DMS53 (cell line): ENCODE measurements around the gene ZNF18.
A peak's percentile ranks its signal among the peaks of the same experiment; 100 is the strongest.
"Not testable (repeated sequence)": the region's sequence is repeated elsewhere in the genome, so short reads cannot be mapped to it uniquely, and the experiment has no call there.

Experiments
- DNase-seq: peaks from one replicate; lab custom pipeline; 2025; lab: John Stamatoyannopoulos, UW

Gene ZNF18

DNA sequence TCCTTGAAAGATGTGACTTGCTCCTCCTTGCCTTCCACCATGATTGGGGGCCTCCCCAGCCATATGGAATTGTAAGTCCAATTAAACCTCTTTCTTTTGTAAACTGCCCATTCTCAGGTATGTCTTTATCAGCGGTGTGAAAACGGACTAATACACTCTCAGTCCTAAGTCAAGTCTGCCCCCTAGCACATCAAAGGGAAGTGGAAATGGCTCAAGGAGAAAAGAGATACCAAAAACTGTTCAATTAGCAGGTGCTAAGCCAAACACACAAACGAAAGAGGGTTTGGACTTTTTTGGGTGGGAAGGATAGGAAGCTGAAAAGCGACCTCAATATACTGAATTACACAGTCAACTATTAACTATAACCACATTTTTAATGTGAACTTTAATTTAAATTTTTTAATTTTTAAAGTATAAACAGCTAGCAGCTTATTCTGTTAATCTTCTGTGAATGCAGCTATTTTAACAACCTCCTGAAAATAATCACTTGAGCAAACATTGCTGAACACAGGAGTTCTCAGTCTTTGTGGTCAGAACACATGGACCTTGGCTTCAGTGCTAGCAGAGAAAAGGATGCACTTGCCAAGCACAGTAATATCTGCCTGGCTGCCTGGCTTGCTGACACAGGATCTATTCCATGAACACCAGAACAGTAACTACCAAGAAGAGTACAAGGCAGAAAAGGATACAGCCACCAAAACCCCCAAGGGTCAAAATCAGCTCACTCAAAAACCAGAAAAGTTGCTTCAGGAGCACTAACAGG, 10.9 kb downstream of the ZNF18 start:
- no peak for DNase-seq

- DNase-seq: no peak
Observed at GRCh38 chr17:11981862-11982261, 15.4 kb downstream of the ZNF18 start.

GRCh38 chr17:11980813-11981212, 16.5 kb downstream of the ZNF18 start:
- peak; percentile 0 for DNase-seq

GRCh38 chr17:11979795-11980194, 17.5 kb downstream of the ZNF18 start:
- no peak for DNase-seq

DNA sequence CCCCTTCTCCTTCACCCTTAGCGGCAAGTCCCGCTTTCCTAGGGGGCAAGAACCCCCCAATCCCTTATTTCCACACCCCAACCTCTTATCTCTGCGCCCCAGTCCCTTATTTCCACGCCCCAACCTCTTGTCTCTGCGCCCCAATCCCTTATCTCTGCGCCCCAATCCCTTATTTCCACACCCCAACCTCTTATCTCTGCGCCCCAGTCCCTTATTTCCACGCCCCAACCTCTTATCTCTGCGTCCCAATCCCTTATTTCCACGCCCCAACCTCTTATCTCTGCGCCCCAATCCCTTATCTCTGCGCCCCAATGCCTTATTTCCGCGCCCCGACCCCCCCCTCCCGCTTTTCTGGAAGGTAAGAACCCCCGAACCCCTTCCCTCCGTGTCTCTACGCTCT, 24.5 kb downstream of the ZNF18 start:
- DNase-seq: not testable (repeated sequence)

- no peak for DNase-seq
Observed at GRCh38 chr17:11969565-11969964, 27.7 kb downstream of the ZNF18 start.

DNA sequence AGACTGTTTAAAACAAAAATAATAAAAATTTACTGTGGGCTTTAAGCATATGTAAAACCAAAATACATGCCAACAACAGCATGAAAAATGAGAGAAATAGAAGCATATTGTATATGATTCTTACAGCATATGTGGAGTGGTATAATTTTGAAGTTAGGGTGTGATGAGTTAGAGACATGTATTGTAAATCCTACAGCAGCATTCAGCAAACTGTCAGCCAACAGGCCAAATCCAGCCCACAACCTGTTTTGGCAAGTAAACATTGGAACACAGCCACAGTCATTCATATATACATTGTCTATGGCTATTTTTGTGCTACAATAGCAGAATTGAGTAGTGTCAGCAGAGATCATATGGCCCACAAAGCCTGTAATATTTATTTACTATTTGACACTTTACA, 42.3 kb downstream of the ZNF18 start:
- no peak for DNase-seq

DNA sequence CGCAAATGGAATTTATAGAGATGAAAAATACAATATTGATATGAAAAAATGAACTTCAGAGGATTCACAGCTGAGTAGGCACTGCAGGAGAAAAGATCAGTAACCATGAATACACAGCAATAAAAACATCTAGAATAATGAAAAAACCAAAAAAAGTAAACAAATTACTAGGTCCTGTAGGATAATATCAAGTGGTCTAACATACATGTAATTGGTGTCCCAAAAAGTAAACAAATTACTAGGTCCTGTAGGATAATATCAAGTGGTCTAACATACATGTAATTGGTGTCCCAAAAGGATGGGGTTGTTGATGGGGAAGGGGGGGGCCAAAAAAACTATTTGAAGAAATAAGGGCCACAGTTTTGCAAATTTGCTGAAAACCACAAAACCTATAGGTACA, 43.4 kb downstream of the ZNF18 start:
- DNase-seq: no peak

- no peak for DNase-seq
Observed at GRCh38 chr17:11952610-11953009, 44.7 kb downstream of the ZNF18 start.

DNA sequence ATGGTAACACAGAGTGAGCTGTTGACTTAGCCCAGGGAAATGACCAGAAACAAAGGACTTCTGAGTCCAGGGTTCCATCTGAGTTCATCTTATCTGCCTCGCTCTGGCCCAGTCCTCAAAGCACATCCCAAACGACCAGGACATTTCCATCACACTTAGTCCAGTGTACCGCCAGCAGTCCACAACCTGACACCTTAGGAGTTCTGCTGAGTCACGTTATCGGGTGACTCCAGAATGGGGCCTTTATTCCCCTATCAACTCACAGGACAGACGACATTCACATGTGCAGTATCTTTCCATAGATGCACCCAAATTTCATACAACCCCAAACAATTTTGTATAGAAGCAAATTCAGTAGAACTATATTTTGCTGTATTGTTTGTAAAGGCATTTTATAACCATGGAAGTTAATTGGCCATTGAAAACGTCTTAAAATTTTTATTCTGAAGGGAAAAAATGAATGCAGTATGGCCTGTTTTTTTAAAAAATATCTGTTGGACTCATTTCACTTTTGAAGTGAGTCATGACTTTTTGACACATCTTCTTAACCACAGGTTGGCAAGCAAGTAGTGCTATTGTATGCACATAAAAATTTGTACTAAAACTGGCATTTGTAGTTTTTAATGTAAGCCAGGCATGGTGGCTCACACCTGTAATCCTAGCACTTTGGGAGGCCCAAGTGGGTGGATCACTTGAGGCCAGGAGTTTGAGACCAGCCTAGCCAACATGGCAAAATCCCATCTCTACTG, 46.3 kb downstream of the ZNF18 start:
- no peak for DNase-seq

- DNase-seq: not testable (repeated sequence)
Observed at GRCh38 chr17:11949571-11949970, 47.7 kb downstream of the ZNF18 start.

DNA sequence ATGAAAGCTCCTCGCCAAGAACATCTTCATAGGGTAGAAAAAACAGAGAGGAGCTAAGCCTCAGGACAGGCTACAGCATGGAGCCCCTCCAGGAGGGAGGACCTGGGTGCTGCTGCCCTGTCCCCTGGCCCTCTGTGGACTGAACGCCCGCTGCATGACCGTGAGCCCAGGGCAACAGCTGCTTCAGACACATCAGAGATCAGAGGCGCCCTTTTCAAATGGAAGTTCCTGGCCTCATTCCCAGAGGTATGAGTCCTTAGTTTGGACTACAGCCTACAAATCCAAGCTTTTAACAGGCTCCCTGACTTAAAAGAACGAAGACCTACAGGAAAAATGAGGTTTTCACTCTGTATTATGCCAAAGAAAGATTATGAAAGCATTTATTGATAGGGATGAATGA, 48.5 kb downstream of the ZNF18 start:
- no peak for DNase-seq

GRCh38 chr17:11944587-11944986, 52.7 kb downstream of the ZNF18 start:
- no peak for DNase-seq

- DNase-seq: no peak
Observed at GRCh38 chr17:11943759-11944347, 53.4 kb downstream of the ZNF18 start.

DNA sequence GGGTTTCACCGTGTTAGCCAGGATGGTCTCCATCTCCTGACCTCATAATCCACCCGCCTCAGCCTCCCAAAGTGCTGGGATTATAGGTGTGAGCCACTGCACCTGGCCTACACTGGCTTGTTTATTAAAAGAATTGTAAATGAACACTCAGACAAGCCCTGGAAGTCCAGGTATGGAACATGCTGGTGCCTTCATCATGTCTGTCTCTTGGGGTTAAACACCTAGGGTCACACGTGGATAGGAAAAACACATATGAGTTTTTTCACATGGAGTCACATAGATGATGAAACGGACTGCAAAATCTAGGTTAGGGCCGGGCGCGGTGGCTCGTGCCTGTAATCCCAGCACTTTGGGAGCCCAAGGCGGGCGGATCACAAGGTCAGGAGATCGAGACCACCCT, 54.2 kb downstream of the ZNF18 start:
- not testable (repeated sequence) for DNase-seq

GRCh38 chr17:11940904-11941303, 56.4 kb downstream of the ZNF18 start:
- DNase-seq: no peak

GRCh38 chr17:11935734-11936406, 61.4 kb downstream of the ZNF18 start:
- DNase-seq: peak; percentile 37

- DNase-seq: no peak
Observed at GRCh38 chr17:11932337-11932898, 64.9 kb downstream of the ZNF18 start.

DNA sequence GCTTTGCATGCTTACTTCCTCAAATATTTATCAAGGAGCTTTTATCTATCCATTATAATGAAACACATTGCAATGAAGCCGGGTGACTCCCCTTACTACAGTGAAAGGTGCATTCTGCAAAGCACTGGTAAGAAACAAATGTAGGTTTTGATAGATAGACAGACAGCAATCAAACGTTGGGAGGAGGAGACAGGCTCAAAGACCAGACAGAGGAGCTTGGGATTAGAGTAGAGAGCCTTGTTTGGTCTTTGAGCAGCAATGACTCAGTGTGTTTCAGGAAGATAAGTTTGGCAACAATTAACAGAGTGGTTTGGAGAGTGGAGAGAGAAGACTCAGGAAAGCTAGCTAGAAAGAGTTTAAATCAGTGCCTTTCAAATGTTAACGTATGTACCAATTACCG, 68.8 kb downstream of the ZNF18 start:
- DNase-seq: no peak
